GM19452 (cell line): ENCODE data around the gene TECTB.

ENCODE experiments used
- ATAC-seq: cut with Tn5 transposase; IDR thresholded peaks from one replicate; pipeline ENCODE4 v1.9.1; 2021; ENCODE audit not compliant: unreplicated experiment

TECTB gene

GRCh38 chr10:112304267-112304859, 21.2 kb downstream of the TECTB start:
- ATAC-seq = no peak

- ATAC-seq = no peak
These were observed 24.3 kb downstream of the TECTB start for GRCh38 chr10:112307358-112308124.

GRCh38 chr10:112308125-112308502, 24.9 kb downstream of the TECTB start:
- no peak for ATAC-seq

- ATAC-seq = no peak
These were observed 28.3 kb downstream of the TECTB start for GRCh38 chr10:112311481-112311880.

GRCh38 chr10:112313234-112313633, 30.0 kb downstream of the TECTB start:
- ATAC-seq = no peak

GRCh38 chr10:112313911-112314310, 30.7 kb downstream of the TECTB start:
- no peak for ATAC-seq

GRCh38 chr10:112314822-112315474, 31.7 kb downstream of the TECTB start:
- peak; percentile 88 for ATAC-seq

- ATAC-seq = no peak
These were observed 44.5 kb downstream of the TECTB start for GRCh38 chr10:112327678-112328077.

GRCh38 chr10:112330162-112330561, 47.0 kb downstream of the TECTB start:
- ATAC-seq = no peak

- no peak for ATAC-seq
These were observed 47.5 kb downstream of the TECTB start for GRCh38 chr10:112330607-112331160.

GRCh38 chr10:112332022-112332421, 48.8 kb downstream of the TECTB start:
- no peak for ATAC-seq

- ATAC-seq = no peak
These were observed 49.5 kb downstream of the TECTB start for GRCh38 chr10:112332509-112333228.

GRCh38 chr10:112333452-112333851, 50.3 kb downstream of the TECTB start:
- ATAC-seq = no peak

GRCh38 chr10:112335111-112335867, 52.1 kb downstream of the TECTB start:
- ATAC-seq = no peak

- no peak for ATAC-seq
These were observed 52.7 kb downstream of the TECTB start for GRCh38 chr10:112335868-112336265.

GRCh38 chr10:112336556-112337201, 53.5 kb downstream of the TECTB start:
- ATAC-seq = no peak

- no peak for ATAC-seq
These were observed 55.8 kb downstream of the TECTB start for GRCh38 chr10:112338957-112339356.

- no peak for ATAC-seq
These were observed 57.4 kb downstream of the TECTB start for GRCh38 chr10:112340601-112341000.

- ATAC-seq = no peak
These were observed 60.0 kb downstream of the TECTB start for GRCh38 chr10:112343056-112343806.
